ENCODE data around the gene SMYD3.

GRCh38 chr1:246415028-246415427 is 92.1 kb downstream of the SMYD3 start:
- TF ChIP-seq CTCF (IDR thresholded peaks at IDR 0.05; ENCODE audit: insufficient read depth, low read length, poor library complexity, severe bottlenecking) (no peak), EZH2phosphoT487 (conservative IDR thresholded peaks at IDR 0.05; ENCODE audit: low read length) (no peak)
